ENCODE measurements around the gene CYP2W1.
A peak's percentile ranks its signal among the peaks of the same experiment; 100 is the strongest.

CYP2W1 gene

GRCh38 chr7:987909-988308, 4.9 kb downstream of the CYP2W1 start:
- no peak overlapping the region for H3K4me3 ChIP-seq (ENCODE audit: low read length)
- DNase-seq (ENCODE audit: low read depth), result no peak
- no peak for TF ChIP-seq CTCF (conservative IDR thresholded peaks at IDR 0.05; ENCODE audit: low read length)

GRCh38 chr7:988426-988911, 5.5 kb downstream of the CYP2W1 start:
- TF ChIP-seq CTCF (conservative IDR thresholded peaks at IDR 0.05; ENCODE audit: low read length), result no peak
- DNase-seq (ENCODE audit: low read depth), result peak; percentile 14
- H3K4me3 ChIP-seq (ENCODE audit: low read length), result no peak overlapping the region

GRCh38 chr7:988963-989529, 6.1 kb downstream of the CYP2W1 start:
- TF ChIP-seq CTCF (conservative IDR thresholded peaks at IDR 0.05; ENCODE audit: low read length), result no peak
- no peak for DNase-seq (ENCODE audit: low read depth)
- H3K4me3 ChIP-seq (ENCODE audit: low read length), result no peak overlapping the region

- no peak for DNase-seq (ENCODE audit: low read depth)
- no peak for TF ChIP-seq CTCF (conservative IDR thresholded peaks at IDR 0.05; ENCODE audit: low read length)
- no peak overlapping the region for H3K4me3 ChIP-seq (ENCODE audit: low read length)
Measured at GRCh38 chr7:990352-990932, 7.5 kb downstream of the CYP2W1 start.

GRCh38 chr7:990933-991728, 8.2 kb downstream of the CYP2W1 start:
- no peak for DNase-seq (ENCODE audit: low read depth)
- no peak overlapping the region for H3K4me3 ChIP-seq (ENCODE audit: low read length)
- no peak for TF ChIP-seq CTCF (conservative IDR thresholded peaks at IDR 0.05; ENCODE audit: low read length)

GRCh38 chr7:991729-992656, 9.0 kb downstream of the CYP2W1 start:
- H3K4me3 ChIP-seq (ENCODE audit: low read length), result no peak overlapping the region
- TF ChIP-seq CTCF (conservative IDR thresholded peaks at IDR 0.05; ENCODE audit: low read length), result no peak
- DNase-seq (ENCODE audit: low read depth), result no peak

All from AG10803 (cell line).